Gastrocnemius medialis (tissue), 4 donors: ENCODE results near the gene KIAA0319L. TPM values are rescaled to one million over a fixed set of nuclear protein-coding genes. Genes with fewer than 3 reads are reported as not detected.

ENCODE experiments used
- ATAC-seq, 2 donors: fragments of 150-250 bp; one replicate each; pipeline ENCODE4 v1.9.1; 2016
- DNase-seq, 2 donors: peaks; one replicate each; pipeline ENCODE4 v3.0.0-alpha.2; 2019
- H3K27ac ChIP-seq, 4 donors: fragments of 200-600 bp; sonication (generic); 1 replicate in 1 of 4; 2 replicates in 3 of 4; pipeline ENCODE4 v1.5.1; 2016 to 2018; ENCODE audit warnings: mild to moderate bottlenecking in 2 of 4, moderate library complexity in 1 of 4
- H3K27me3 ChIP-seq, 3 donors: fragments of 200-600 bp; sonication (generic) in 2 of 3; 1 replicate in 1 of 3; 2 replicates in 2 of 3; pipeline versions ENCODE4 v1.5.1 to v1.6.0; 2016 to 2019; ENCODE audit warnings: mild to moderate bottlenecking in 1 of 3, moderate library complexity in 1 of 3
- H3K36me3 ChIP-seq, 2 donors: fragments of 200-600 bp; sonication (generic) in 1 of 2; one replicate each; pipeline ENCODE4 v1.5.1; 2017 to 2018
- H3K4me1 ChIP-seq, 2 donors: fragments of 200-600 bp; sonication (generic) in 1 of 2; one replicate each; pipeline ENCODE4 v1.5.1; 2016 to 2017; ENCODE audit warnings: mild to moderate bottlenecking in 2 of 2
- H3K4me3 ChIP-seq, 4 donors: fragments of 200-600 bp; sonication (generic) in 3 of 4; 1 replicate in 1 of 4; 2 replicates in 3 of 4; pipeline ENCODE4 v1.5.1; 2016 to 2019; ENCODE audit warnings: mild to moderate bottlenecking in 2 of 4
- H3K9me3 ChIP-seq, 3 donors: fragments of 200-600 bp; sonication (generic) in 2 of 3; 1 replicate in 1 of 3; 2 replicates in 2 of 3; pipeline ENCODE4 v1.5.1; 2016 to 2019
- CTCF ChIP-seq, 5 experiments: fragments of 450-650 bp in 3 of 5; fragments of 200-600 bp in 2 of 5; sonication (generic) in 2 of 5; IDR thresholded peaks in 4 of 5; conservative IDR thresholded peaks in 1 of 5; 1 replicate in 4 of 5; 2 replicates in 1 of 5; pipeline ENCODE4 v1.5.1; 2016 to 2019; ENCODE audit warnings: antibody characterized with exemption in 5 of 5, mild to moderate bottlenecking in 3 of 5, moderate library complexity in 3 of 5
- POLR2A ChIP-seq, 2 donors: fragments of 450-650 bp; IDR thresholded peaks; one replicate each; pipeline ENCODE4 v1.6.1; 2017; ENCODE audit warnings: antibody characterized with exemption in 2 of 2, mild to moderate bottlenecking in 2 of 2, moderate library complexity in 2 of 2
- in situ Hi-C, 4 donors: fragments of 200-750 bp; cut with MboI; loops; one replicate each; pipeline versions ENCODE4 v1.15.0 to v1.8.0; 2017; ENCODE audit warnings: low sequenced_read_pairs in 4 of 4
- intact Hi-C: fragments of 100-400 bp; cut with DNase I; formaldehyde crosslinking; loops from one replicate; pipeline ENCODE4 v1.15.1; 2023; ENCODE audit warnings: low total_unique reads
- total RNA-seq, 4 donors: library from RNA; depleted of rRNA; stranded (reverse); fragments of >200 nt; gene quantifications; one replicate each; pipeline versions ENCODE4 v1.1.0 to v1.2.3, GENCODE V29; 2016

Gene KIAA0319L
- total RNA-seq, 4 donors from 2014 or later: 44.4 to 85.0 (median 69.2) TPM

GRCh38 chr1:35488336-35488735, 68.9 kb downstream of the KIAA0319L start:
- H3K27me3 ChIP-seq: no peaks in the 10 kb centered on the region
- DNase-seq: no peak
- H3K27ac ChIP-seq: no peak overlapping the region
- ATAC-seq: no peak
- no peak overlapping the region for H3K4me3 ChIP-seq
- in situ Hi-C loops: no loop called here
- H3K36me3 ChIP-seq: no peaks in the 10 kb centered on the region
- TF ChIP-seq POLR2A (IDR thresholded peaks at IDR 0.05) (no peak), CTCF (IDR thresholded peaks at IDR 0.05 in 4 of 5, conservative IDR thresholded peaks at IDR 0.05 in 1 of 5) (no peak)
- peaks cover 0 to 11% of the 10 kb centered on the region in 2 donors for H3K4me1 ChIP-seq
- intact Hi-C loops: no loop called here
- no peaks in the 10 kb centered on the region for H3K9me3 ChIP-seq

GRCh38 chr1:35486858-35487408, 70.3 kb downstream of the KIAA0319L start:
- in situ Hi-C loops: no loop called here

GRCh38 chr1:35481229-35481628, 76.0 kb downstream of the KIAA0319L start:
- intact Hi-C loops (no loop called here), in situ Hi-C loops (no loop called here)
- peaks cover 0 to 7% (median 0%) of the 10 kb centered on the region in 3 donors for H3K9me3 ChIP-seq
- ATAC-seq (no peak), DNase-seq (no peak)
- TF ChIP-seq CTCF (IDR thresholded peaks at IDR 0.05 in 4 of 5, conservative IDR thresholded peaks at IDR 0.05 in 1 of 5): no peak
- no peak for TF ChIP-seq POLR2A (IDR thresholded peaks at IDR 0.05)
- no peak overlapping the region for H3K27ac ChIP-seq
- no peak overlapping the region for H3K4me3 ChIP-seq
- peaks cover 0 to 4% of the 10 kb centered on the region in 2 donors for H3K4me1 ChIP-seq
- peaks cover 0 to 11% of the 10 kb centered on the region in 2 donors for H3K36me3 ChIP-seq
- H3K27me3 ChIP-seq: no peaks in the 10 kb centered on the region

More at GRCh38 chr1:35486858-35487408, 70.3 kb downstream of the KIAA0319L start:
- H3K36me3 ChIP-seq: no peaks in the 10 kb centered on the region
- H3K27ac ChIP-seq: no peak overlapping the region
- no peaks in the 10 kb centered on the region for H3K9me3 ChIP-seq
- DNase-seq (no peak), ATAC-seq (no peak)
- TF ChIP-seq CTCF (IDR thresholded peaks at IDR 0.05 in 4 of 5, conservative IDR thresholded peaks at IDR 0.05 in 1 of 5) (no peak), POLR2A (IDR thresholded peaks at IDR 0.05) (no peak)
- no peaks in the 10 kb centered on the region for H3K27me3 ChIP-seq
- peaks cover 0 to 11% of the 10 kb centered on the region in 2 donors for H3K4me1 ChIP-seq
- no peak overlapping the region for H3K4me3 ChIP-seq
- intact Hi-C loops: no loop called here

- in situ Hi-C loops: no loop called here
- no peak overlapping the region for H3K4me3 ChIP-seq
- no peaks in the 10 kb centered on the region for H3K27me3 ChIP-seq
- intact Hi-C loops: no loop called here
- H3K36me3 ChIP-seq: peaks cover 0 to 27% of the 10 kb centered on the region in 2 donors
- no peak for TF ChIP-seq CTCF (IDR thresholded peaks at IDR 0.05 in 4 of 5, conservative IDR thresholded peaks at IDR 0.05 in 1 of 5)
- no peak for TF ChIP-seq POLR2A (IDR thresholded peaks at IDR 0.05)
- H3K27ac ChIP-seq: no peak overlapping the region
- peaks cover 0 to 8% of the 10 kb centered on the region in 2 donors for H3K4me1 ChIP-seq
- ATAC-seq (no peak), DNase-seq (no peak)
- peaks cover 0 to 7% (median 0%) of the 10 kb centered on the region in 3 donors for H3K9me3 ChIP-seq
These were observed 79.3 kb downstream of the KIAA0319L start for GRCh38 chr1:35477870-35478269.
